Natural killer cell (primary cell): ENCODE results near the gene FAM184A. TPM values are rescaled to one million over a fixed set of nuclear protein-coding genes. Genes with fewer than 3 reads are reported as not detected.
"Not testable (repeated sequence)": the region's sequence is repeated elsewhere in the genome, so short reads cannot be mapped to it uniquely, and the experiment has no call there.

Experiments used
- ATAC-seq, 3 donors: fragments of 150-1000 bp in 2 of 3; fragments of 200-7000 bp in 1 of 3; cut with Tn5 transposase; 1 replicate in 1 of 3; 2 replicates in 2 of 3; pipeline ENCODE4 v1.10.0; 2021; ENCODE audit warnings: mild to moderate bottlenecking in 2 of 3, moderate library complexity in 2 of 3
- DNase-seq, 2 donors: peaks; one replicate each; pipeline versions ENCODE4 v3.0.0 to v3.0.0-alpha.2; 2013 to 2021; ENCODE audit warnings: mixed read lengths in 1 of 2
- H3K27ac ChIP-seq: one replicate; pipeline ENCODE4 v1.5.1; 2013; ENCODE audit warnings: mild to moderate bottlenecking, low read length
- H3K27me3 ChIP-seq: one replicate; pipeline ENCODE4 v1.6.1; 2013; ENCODE audit warnings: low read length; ENCODE audit not compliant: control insufficient read depth, insufficient read depth
- H3K36me3 ChIP-seq: one replicate; pipeline ENCODE4 v1.6.1; 2013; ENCODE audit warnings: low read length; ENCODE audit not compliant: control insufficient read depth, insufficient read depth
- H3K4me1 ChIP-seq: one replicate; pipeline ENCODE4 v1.6.1; 2013; ENCODE audit warnings: low read length; ENCODE audit not compliant: control insufficient read depth, insufficient read depth
- H3K4me3 ChIP-seq: one replicate; pipeline ENCODE4 v1.5.1; 2013; ENCODE audit warnings: low read length
- H3K9me3 ChIP-seq: one replicate; pipeline ENCODE4 v1.6.1; 2013; ENCODE audit warnings: low read length; ENCODE audit not compliant: control insufficient read depth, insufficient read depth
- H3K27ac Mint-ChIP-seq, 2 donors: one replicate each; pipeline ENCODE4 v1.8.0; 2022; ENCODE audit warnings: mild to moderate bottlenecking in 2 of 2, mixed read lengths in 2 of 2, moderate library complexity in 1 of 2
- H3K27me3 Mint-ChIP-seq, 2 donors: one replicate each; pipeline ENCODE4 v1.8.0; 2022; ENCODE audit warnings: low read depth in 2 of 2, mixed read lengths in 2 of 2
- H3K36me3 Mint-ChIP-seq: one replicate; pipeline ENCODE4 v1.8.0; 2022; ENCODE audit warnings: mixed read lengths
- H3K4me1 Mint-ChIP-seq, 2 donors: one replicate each; pipeline ENCODE4 v1.8.0; 2022; ENCODE audit warnings: mixed read lengths in 2 of 2
- H3K4me3 Mint-ChIP-seq: one replicate; pipeline ENCODE4 v1.8.0; 2022; ENCODE audit warnings: mild to moderate bottlenecking, moderate library complexity, mixed read lengths
- H3K9me3 Mint-ChIP-seq, 2 donors: one replicate each; pipeline ENCODE4 v1.8.0; 2022; ENCODE audit warnings: mixed read lengths in 2 of 2
- CTCF ChIP-seq: fragments of 200-600 bp; IDR thresholded peaks from one replicate; pipeline ENCODE4 v1.8.0; 2022; ENCODE audit warnings: antibody characterized with exemption
- WGBS: methylation state at CpG from one replicate; pipeline ENCODE4 v1.1.7; 2013; ENCODE audit warnings: missing lambda C conversion rate; ENCODE audit not compliant: insufficient coverage; 5-methylcytosine and 5-hydroxymethylcytosine counted together
- intact Hi-C: fragments of 100-400 bp; cut with micrococcal nuclease; formaldehyde crosslinking; loops from one replicate; pipeline ENCODE4 v1.14.2; 2022
- total RNA-seq, 4 donors: library from RNA; stranded (reverse); fragments of 120-200 nt in 1 of 4; gene quantifications; one replicate each; pipeline versions ENCODE4 v1.2.3 to v1.2.4, GENCODE V29; 2013 to 2022

The FAM184A gene
- total RNA-seq, 3 donors from 2014 or later (not counting 1 experiment from before 2014, with no cell fraction given), result 0.09 to 0.40 (median 0.20) TPM

DNA sequence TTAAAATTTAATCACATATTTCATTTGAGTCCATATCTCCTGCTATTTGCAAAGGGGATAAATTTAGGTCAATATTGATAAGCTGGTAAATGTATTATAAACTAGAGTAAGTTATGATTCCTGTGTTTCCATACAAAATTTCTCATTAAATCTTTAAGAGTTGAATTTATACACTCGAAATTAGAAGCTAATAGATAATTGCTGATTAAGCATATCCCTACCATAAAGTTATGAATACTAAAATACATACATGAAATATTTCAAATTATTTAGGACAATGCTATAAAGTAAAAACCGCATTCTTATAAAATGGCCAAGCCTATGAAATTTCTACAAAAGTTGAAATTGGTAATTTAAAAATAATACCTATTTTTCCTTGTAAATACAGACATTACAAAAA is 71.5 kb downstream of the FAM184A start:
- Histone ChIP-seq H3K36me3 (no peaks in the 10 kb centered on the region), H3K27ac (no peak overlapping the region), H3K9me3 (no peaks in the 10 kb centered on the region), H3K27me3 (no peaks in the 10 kb centered on the region), H3K4me3 (no peak overlapping the region), H3K4me1 (no peaks in the 10 kb centered on the region)
- no peak for TF ChIP-seq CTCF
- ATAC-seq (no peak), DNase-seq (no peak)
- Mint-ChIP-seq H3K4me1 (no peaks in the 10 kb centered on the region), H3K27ac (no peak overlapping the region), H3K36me3 (no peaks in the 10 kb centered on the region), H3K27me3 (peaks cover 0 to 3% of the 10 kb centered on the region in 2 donors), H3K9me3 (no peaks in the 10 kb centered on the region), H3K4me3 (no peak overlapping the region)
- WGBS, result no CpG with 5 or more reads among the region's 2 CpGs
- intact Hi-C loops, result no loop called here

GRCh38 chr6:119002069-119002468 is 76.4 kb downstream of the FAM184A start:
- Mint-ChIP-seq H3K36me3 (no peaks in the 10 kb centered on the region), H3K27me3 (no peaks in the 10 kb centered on the region), H3K9me3 (no peaks in the 10 kb centered on the region), H3K27ac (no peak overlapping the region), H3K4me3 (no peak overlapping the region), H3K4me1 (no peaks in the 10 kb centered on the region)
- Histone ChIP-seq H3K27me3 (no peaks in the 10 kb centered on the region), H3K27ac (no peak overlapping the region), H3K4me3 (no peak overlapping the region), H3K36me3 (no peaks in the 10 kb centered on the region), H3K9me3 (no peaks in the 10 kb centered on the region), H3K4me1 (no peaks in the 10 kb centered on the region)
- no peak for DNase-seq
- TF ChIP-seq CTCF, result no peak
- WGBS, result no CpG with 5 or more reads among the region's 1 CpG
- no peak for ATAC-seq
- intact Hi-C loops, result no loop called here

- Mint-ChIP-seq H3K9me3 (no peaks in the 10 kb centered on the region), H3K36me3 (no peaks in the 10 kb centered on the region), H3K4me1 (no peaks in the 10 kb centered on the region), H3K27ac (no peak overlapping the region), H3K27me3 (no peaks in the 10 kb centered on the region), H3K4me3 (no peak overlapping the region)
- intact Hi-C loops, result no loop called here
- H3K27me3 ChIP-seq, result no peaks in the 10 kb centered on the region
- no peaks in the 10 kb centered on the region for H3K9me3 ChIP-seq
- H3K4me3 ChIP-seq, result no peak overlapping the region
- WGBS, result 92% methylated on average over 1 of the region's 1 CpG
- no peak for TF ChIP-seq CTCF
- H3K4me1 ChIP-seq, result no peaks in the 10 kb centered on the region
- H3K27ac ChIP-seq, result no peak overlapping the region
- H3K36me3 ChIP-seq, result no peaks in the 10 kb centered on the region
- ATAC-seq (no peak), DNase-seq (no peak)
Measured at GRCh38 chr6:118999494-119000040, 78.9 kb downstream of the FAM184A start.

GRCh38 chr6:118997426-118997825 is 81.0 kb downstream of the FAM184A start:
- H3K4me1 Mint-ChIP-seq, DNase-seq, H3K9me3 Mint-ChIP-seq, H3K27me3 ChIP-seq, H3K36me3 ChIP-seq, ATAC-seq, H3K36me3 Mint-ChIP-seq, H3K27ac ChIP-seq, intact Hi-C loops, H3K4me3 Mint-ChIP-seq, H3K4me3 ChIP-seq, H3K9me3 ChIP-seq, H3K4me1 ChIP-seq, H3K27me3 Mint-ChIP-seq, H3K27ac Mint-ChIP-seq: not testable (repeated sequence)
- WGBS, result 97% methylated on average over 3 of the region's 3 CpGs
